HepG2 (cell line): ENCODE data around the gene ITGA2. TPM values are rescaled to one million over a fixed set of nuclear protein-coding genes. Genes with fewer than 3 reads are reported as not detected.

Source experiments
- ATM ChIP-seq: fragments of 450-650 bp; IDR thresholded peaks from 2 replicates; pipeline ENCODE4 v1.7.1; 2017; ENCODE audit warnings: mild to moderate bottlenecking, borderline replicate concordance
- DBP ChIP-seq: sonication (generic); formaldehyde crosslinking; IDR thresholded peaks from 2 replicates; pipeline ENCODE4 v1.4.0; 2020; ENCODE audit warnings: missing genetic modification reagents; ENCODE audit errors: not compliant biosample characterization
- E2F1 ChIP-seq: sonication (generic); formaldehyde crosslinking; IDR thresholded peaks from 2 replicates; pipeline ENCODE4 v1.5.0; 2020; ENCODE audit warnings: missing genetic modification reagents
- HDAC1 ChIP-seq: sonication (generic); formaldehyde crosslinking; IDR thresholded peaks from 2 replicates; pipeline ENCODE4 v1.5.1; 2020; ENCODE audit warnings: mild to moderate bottlenecking, missing genetic modification reagents
- HHEX ChIP-seq: IDR thresholded peaks from 2 replicates; pipeline ENCODE4 v1.6.1; 2016; ENCODE audit warnings: control low read depth
- ISX ChIP-seq: sonication (generic); formaldehyde crosslinking; conservative IDR thresholded peaks from 2 replicates; pipeline ENCODE4 v1.5.0; 2020; ENCODE audit warnings: missing genetic modification reagents
- MAF1 ChIP-seq: sonication (generic); formaldehyde crosslinking; IDR thresholded peaks from 2 replicates; pipeline ENCODE4 v1.5.0; 2020; ENCODE audit warnings: missing genetic modification reagents, borderline replicate concordance
- MAZ ChIP-seq, 2 experiments: sonication (generic) in 1 of 2; formaldehyde crosslinking in 1 of 2; IDR thresholded peaks; 2 replicates each; pipeline versions ENCODE4 v1.5.0 to v1.6.1; 2012 to 2020; ENCODE audit warnings: low read depth in 2 of 2, mild to moderate bottlenecking in 2 of 2, borderline replicate concordance in 1 of 2, improper control_type of control experiment in 1 of 2, low read length in 1 of 2, missing genetic modification reagents in 1 of 2, moderate library complexity in 1 of 2
- NBN ChIP-seq: fragments of 450-650 bp; conservative IDR thresholded peaks from 2 replicates; pipeline ENCODE4 v1.6.1; 2017
- NFRKB ChIP-seq: fragments of 450-650 bp; IDR thresholded peaks from 2 replicates; pipeline ENCODE4 v1.6.1; 2017
- PAF1 ChIP-seq: IDR thresholded peaks from 2 replicates; pipeline ENCODE4 v1.6.1; 2016; ENCODE audit warnings: missing genetic modification reagents, missing compliant biosample characterization
- SATB2 ChIP-seq: sonication (generic); formaldehyde crosslinking; IDR thresholded peaks from 2 replicates; pipeline ENCODE4 v1.5.0; 2020; ENCODE audit warnings: missing genetic modification reagents
- SOX13 ChIP-seq, 3 experiments: fragments of 450-650 bp in 1 of 3; sonication (generic) in 1 of 3; formaldehyde crosslinking in 1 of 3; IDR thresholded peaks in 2 of 3; conservative IDR thresholded peaks in 1 of 3; 2 replicates each; pipeline versions ENCODE4 v1.5.0 to v1.6.1; 2016 to 2020; ENCODE audit warnings: antibody characterized with exemption in 1 of 3, mild to moderate bottlenecking in 1 of 3, missing compliant biosample characterization in 1 of 3, missing genetic modification reagents in 1 of 3, moderate library complexity in 1 of 3
- TARDBP ChIP-seq: sonication (generic); formaldehyde crosslinking; IDR thresholded peaks from 2 replicates; pipeline ENCODE4 v1.8.0; 2022; ENCODE audit warnings: mild to moderate bottlenecking, missing genetic modification reagents
- ZFYVE20 ChIP-seq: sonication (generic); formaldehyde crosslinking; IDR thresholded peaks from 2 replicates; pipeline ENCODE4 v1.8.0; 2023; ENCODE audit warnings: low read depth, mild to moderate bottlenecking, moderate library complexity, missing genetic modification reagents, borderline replicate concordance
- ZNF17 ChIP-seq: sonication (generic); formaldehyde crosslinking; IDR thresholded peaks from 2 replicates; pipeline ENCODE4 v1.5.0; 2020; ENCODE audit warnings: mild to moderate bottlenecking, missing genetic modification reagents
- ZNF264 ChIP-seq: sonication (generic); formaldehyde crosslinking; IDR thresholded peaks from 2 replicates; pipeline ENCODE4 v1.4.0; 2020; ENCODE audit warnings: missing genetic modification reagents
- ZNF3 ChIP-seq: IDR thresholded peaks from 2 replicates; pipeline ENCODE4 v1.7.0; 2017; ENCODE audit warnings: inconsistent platforms
- ZNF530 ChIP-seq: sonication (generic); formaldehyde crosslinking; IDR thresholded peaks from 2 replicates; pipeline ENCODE4 v1.5.0; 2020; ENCODE audit warnings: low read depth, mild to moderate bottlenecking, missing genetic modification reagents
- ZNF549 ChIP-seq: sonication (generic); formaldehyde crosslinking; IDR thresholded peaks from 2 replicates; pipeline ENCODE4 v1.5.0; 2020; ENCODE audit warnings: missing genetic modification reagents
- ZNF749 ChIP-seq: sonication (generic); formaldehyde crosslinking; IDR thresholded peaks from 2 replicates; pipeline ENCODE4 v1.8.0; 2022; ENCODE audit warnings: mild to moderate bottlenecking, missing genetic modification reagents, moderate library complexity, borderline replicate concordance
- ZNF761 ChIP-seq: sonication (generic); formaldehyde crosslinking; conservative IDR thresholded peaks from 2 replicates; pipeline ENCODE4 v1.4.0; 2020; ENCODE audit warnings: mild to moderate bottlenecking, missing genetic modification reagents
- ZNF816 ChIP-seq: sonication (generic); formaldehyde crosslinking; IDR thresholded peaks from 2 replicates; pipeline ENCODE4 v1.8.0; 2022; ENCODE audit warnings: missing genetic modification reagents, mild to moderate bottlenecking, borderline replicate concordance
- ZSCAN30 ChIP-seq: sonication (generic); formaldehyde crosslinking; IDR thresholded peaks from 2 replicates; pipeline ENCODE4 v1.5.0; 2020; ENCODE audit warnings: mild to moderate bottlenecking, missing genetic modification reagents
- polyA plus RNA-seq, 8 experiments: library from polyadenylated mRNA; depleted of rRNA in 3 of 8; stranded (reverse) in 7 of 8; unstranded in 1 of 8; fragments of >200 nt; fragmentation: Illumina TruSeq in 4 of 8; extraction: Trizol in 4 of 8; gene quantifications; 2 replicates each; pipeline versions ENCODE4 v1.2.1 to v1.2.3, GENCODE V29; 2011 to 2016; ENCODE audit warnings: low read depth in 4 of 8, missing spikeins in 1 of 8, mixed read lengths in 1 of 8; ENCODE audit not compliant: insufficient read depth in 1 of 8
- total RNA-seq, 5 experiments: library from RNA; depleted of rRNA; stranded (reverse); fragments of >200 nt; fragmentation: Illumina TruSeq; extraction: Trizol; gene quantifications; 2 replicates each; pipeline ENCODE4 v1.2.3, GENCODE V29; 2016; ENCODE audit warnings: low read depth in 1 of 5
- TF ChIP-seq, protein P1 (sequence below): sonication (generic); formaldehyde crosslinking; IDR thresholded peaks from 2 replicates; pipeline ENCODE4 v1.5.1; 2020; ENCODE audit warnings: missing genetic modification reagents, mild to moderate bottlenecking, borderline replicate concordance
- TF ChIP-seq, protein P2 (sequence below): IDR thresholded peaks from 2 replicates; pipeline ENCODE4 v1.6.1; 2016
- TF ChIP-seq, protein P3 (sequence below): sonication (generic); formaldehyde crosslinking; IDR thresholded peaks from 2 replicates; pipeline ENCODE4 v1.5.0; 2020; ENCODE audit warnings: missing genetic modification reagents

The ITGA2 gene
- total and polyA plus RNA-seq, 2 of the 13 experiments (the other 11 are each of a cell fraction or from before 2014, with no cell fraction given) = 15.8 to 58.3 TPM

DNA sequence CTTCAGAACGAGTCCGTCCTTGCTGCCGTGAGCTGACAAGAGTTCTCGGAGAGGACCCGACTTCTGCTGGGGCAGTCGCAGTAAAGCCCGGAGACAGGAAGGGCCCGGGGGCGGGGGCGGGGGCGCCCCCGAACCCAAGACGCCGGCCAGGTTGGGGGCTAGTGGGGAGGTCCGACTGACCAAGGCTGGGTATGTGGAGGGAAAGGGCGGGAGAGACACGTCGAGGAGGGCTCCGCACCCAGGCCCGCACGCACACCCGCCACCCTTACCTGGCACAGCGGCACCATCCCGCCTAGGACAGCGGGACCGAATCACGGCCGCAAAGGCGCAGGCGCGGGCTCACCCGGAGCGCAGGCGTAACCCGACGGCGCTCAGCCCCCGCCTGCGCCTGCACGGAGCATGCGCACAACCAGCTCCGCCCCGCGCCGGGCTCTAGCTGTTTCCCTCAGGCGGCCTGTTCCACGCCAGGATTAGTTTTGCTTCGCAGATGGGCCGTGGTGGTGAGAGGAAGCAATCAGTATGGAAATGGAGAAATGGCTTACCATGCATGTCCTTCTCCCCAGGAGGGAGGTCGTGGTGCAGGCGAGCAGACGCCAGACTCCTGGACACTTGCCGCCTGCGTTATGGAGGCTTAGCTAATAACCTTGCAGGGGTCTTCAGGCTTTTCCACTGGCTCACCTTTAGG, 120.4 kb downstream of the ITGA2 start, which contains the start of gene MOCS2 (continued):
- TF ChIP-seq MAZ (IDR thresholded peaks at IDR 0.05; ENCODE audit: borderline replicate concordance, low read depth, low read length) (peak; percentile 78; the same call in 1 of the 2 replicates), MAZ (CRISPR knock-in tag; IDR thresholded peaks at IDR 0.05; ENCODE audit: low read depth) (peak; percentile 48; the same call in 1 of the 2 replicates), ISX (CRISPR knock-in tag) (no peak), ZNF549 (no peak), NBN (no peak), SATB2 (CRISPR knock-in tag) (0 out of 2 replicates have a peak, but pooled peaks have one; percentile 47), ZFYVE20 (CRISPR knock-in tag) (no peak), SOX13 (IDR thresholded peaks at IDR 0.05) (no peak), SOX13 (CRISPR knock-in tag; conservative IDR thresholded peaks at IDR 0.05 in 1 of 2, IDR thresholded peaks at IDR 0.05 in 1 of 2) (no peak), ZNF17 (no peak), ZSCAN30 (CRISPR knock-in tag) (no peak), ZNF264 (CRISPR knock-in tag) (0 out of 2 replicates have a peak, but pooled peaks have one; percentile 27), PAF1 (CRISPR knock-in tag) (no peak), TARDBP (CRISPR knock-in tag) (no peak), ZNF3 (CRISPR knock-in tag) (no peak), ZNF816 (CRISPR knock-in tag) (peak; percentile 57; the same call in 1 of the 2 replicates), ZNF749 (no peak), E2F1 (peak; percentile 41), HHEX (no peak), MAF1 (CRISPR knock-in tag) (no peak), ZNF530 (CRISPR knock-in tag) (no peak), ZNF761 (no peak), DBP (CRISPR knock-in tag) (no peak), NFRKB (no peak), HDAC1 (CRISPR knock-in tag) (peak; percentile 80), ATM (no peak)
- TF ChIP-seq, protein P1, sequence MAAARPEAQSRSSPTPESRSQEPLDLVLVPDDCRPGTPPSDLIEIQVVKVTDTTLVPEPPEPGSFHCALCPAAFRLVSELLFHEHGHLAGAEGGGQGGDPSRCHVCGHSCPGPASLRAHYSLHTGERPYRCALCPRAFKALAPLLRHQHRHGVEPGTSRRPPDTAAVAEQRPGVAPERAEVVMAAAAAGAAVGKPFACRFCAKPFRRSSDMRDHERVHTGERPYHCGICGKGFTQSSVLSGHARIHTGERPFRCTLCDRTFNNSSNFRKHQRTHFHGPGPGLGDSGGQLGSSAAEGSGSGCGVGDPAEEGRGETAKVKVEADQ (CRISPR knock-in tag) = peak; percentile 47; the same call in 1 of the 2 replicates
- TF ChIP-seq, protein P2, sequence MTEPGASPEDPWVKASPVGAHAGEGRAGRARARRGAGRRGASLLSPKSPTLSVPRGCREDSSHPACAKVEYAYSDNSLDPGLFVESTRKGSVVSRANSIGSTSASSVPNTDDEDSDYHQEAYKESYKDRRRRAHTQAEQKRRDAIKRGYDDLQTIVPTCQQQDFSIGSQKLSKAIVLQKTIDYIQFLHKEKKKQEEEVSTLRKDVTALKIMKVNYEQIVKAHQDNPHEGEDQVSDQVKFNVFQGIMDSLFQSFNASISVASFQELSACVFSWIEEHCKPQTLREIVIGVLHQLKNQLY = peak; percentile 44; the same call in 1 of the 2 replicates
- TF ChIP-seq, protein P3, sequence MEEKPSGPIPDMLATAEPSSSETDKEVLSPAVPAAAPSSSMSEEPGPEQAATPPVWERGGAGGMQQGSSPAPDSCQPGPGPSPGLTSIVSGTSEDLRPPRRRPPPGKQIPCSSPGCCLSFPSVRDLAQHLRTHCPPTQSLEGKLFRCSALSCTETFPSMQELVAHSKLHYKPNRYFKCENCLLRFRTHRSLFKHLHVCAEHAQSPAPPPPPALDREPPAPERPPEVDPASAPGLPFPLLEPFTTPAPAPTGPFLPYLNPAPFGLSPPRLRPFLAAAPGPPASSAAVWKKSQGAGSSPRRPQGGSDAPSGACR (CRISPR knock-in tag) = no peak
